Aorta (tissue), 5 donors: ENCODE results near the gene CAPN9. TPM values are rescaled to one million over a fixed set of nuclear protein-coding genes. Genes with fewer than 3 reads are reported as not detected.

ENCODE experiments used
- ATAC-seq: fragments of 200-7000 bp; cut with Tn5 transposase; one replicate; pipeline ENCODE4 v1.9.1; 2022; ENCODE audit warnings: moderate library complexity; ENCODE audit not compliant: low FRiP score
- DNase-seq, 2 donors: peaks; one replicate each; pipeline ENCODE4 v3.0.0-alpha.2; 2020
- H3K27ac ChIP-seq, 2 donors: one replicate each; pipeline ENCODE4 v1.5.1; 2013; ENCODE audit warnings: low read length in 2 of 2, mild to moderate bottlenecking in 2 of 2, moderate library complexity in 2 of 2, control low read depth in 1 of 2, inconsistent platforms in 1 of 2, low read depth in 1 of 2
- H3K27me3 ChIP-seq, 2 donors: one replicate each; pipeline ENCODE4 v1.6.1; 2013; ENCODE audit warnings: control low read depth in 1 of 2, low read length in 1 of 2, mild to moderate bottlenecking in 1 of 2, moderate library complexity in 1 of 2; ENCODE audit not compliant: insufficient read depth in 2 of 2, control insufficient read depth in 1 of 2
- H3K36me3 ChIP-seq, 2 donors: one replicate each; pipeline ENCODE4 v1.6.1; 2013; ENCODE audit warnings: control low read depth in 1 of 2, low read length in 1 of 2, mild to moderate bottlenecking in 1 of 2; ENCODE audit not compliant: insufficient read depth in 2 of 2, control insufficient read depth in 1 of 2
- H3K4me1 ChIP-seq, 2 donors: one replicate each; pipeline ENCODE4 v1.6.1; 2013; ENCODE audit warnings: low read length in 2 of 2, control low read depth in 1 of 2, mild to moderate bottlenecking in 1 of 2, moderate library complexity in 1 of 2; ENCODE audit not compliant: insufficient read depth in 2 of 2, control insufficient read depth in 1 of 2
- H3K4me3 ChIP-seq, 2 donors: one replicate each; pipeline ENCODE4 v1.5.1; 2013; ENCODE audit warnings: low read length in 2 of 2, control low read depth in 1 of 2, mild to moderate bottlenecking in 1 of 2
- H3K9me3 ChIP-seq: one replicate; pipeline ENCODE4 v1.6.1; 2013; ENCODE audit warnings: mild to moderate bottlenecking, low read length; ENCODE audit not compliant: control insufficient read depth
- WGBS, 2 donors: extraction: QIAGEN DNeasy Blood & Tissue Kit; methylation state at CpG; one replicate each; pipeline ENCODE4 v1.1.7; 2013; 5-methylcytosine and 5-hydroxymethylcytosine counted together
- intact Hi-C, 2 donors: fragments of 100-400 bp; cut with DNase I; formaldehyde crosslinking; loops; one replicate each; pipeline versions ENCODE4 v1.14.2 to v1.15.0; 2022
- polyA plus RNA-seq, 2 donors: library from polyadenylated mRNA; stranded (reverse); fragments of 200-250 nt; gene quantifications; one replicate each; pipeline ENCODE4 v1.2.3, GENCODE V29; 2013
- total RNA-seq, 2 donors: library from RNA; stranded (reverse); fragmentation: NEBNext Ultra II Directional; extraction: Animal tissue kit (Norgen Biotek cat#: 25700); gene quantifications; one replicate each; pipeline ENCODE4 v1.2.1, GENCODE V29; 2021
- donor health status: healthy with polysubstance abuse.
- donor health status: Bipolar disorder and iron deficiency.
- donor health status: DM: no; HTN: no; CAD: no.
- donor health status: DM: no; HTN: no; CAD: no.
- donor health status: DM: yes; HTN: yes; CAD: no.

The CAPN9 gene
- total and polyA plus RNA-seq, 4 donors: 0.46 to 6.0 TPM; not detected in 2

- H3K36me3 ChIP-seq: no peaks in the 10 kb centered on the region
- no peak for DNase-seq
- H3K27me3 ChIP-seq: no peaks in the 10 kb centered on the region
- no peak for ATAC-seq
- H3K4me3 ChIP-seq: no peak overlapping the region
- 96% methylated on average over 12 of the region's 12 CpGs for WGBS, 2 donors
- H3K27ac ChIP-seq: no peak overlapping the region
- H3K4me1 ChIP-seq: no peaks in the 10 kb centered on the region
- H3K9me3 ChIP-seq: no peaks in the 10 kb centered on the region
- intact Hi-C loops: no loop called here
Measured at GRCh38 chr1:230739564-230740290, 7.5 kb upstream of the CAPN9 start.

GRCh38 chr1:230743899-230744298 is 3.3 kb upstream of the CAPN9 start:
- Histone ChIP-seq H3K4me1 (no peaks in the 10 kb centered on the region), H3K9me3 (no peaks in the 10 kb centered on the region), H3K27ac (no peak overlapping the region), H3K4me3 (no peak overlapping the region), H3K36me3 (no peaks in the 10 kb centered on the region), H3K27me3 (no peaks in the 10 kb centered on the region)
- WGBS, 2 donors: 29 to 31% methylated on average over 2 of the region's 2 CpGs
- intact Hi-C loops: no loop called here
- no peak for DNase-seq
- no peak for ATAC-seq

- DNase-seq (no peak), ATAC-seq (no peak)
- H3K27ac ChIP-seq: no peak overlapping the region
- H3K4me1 ChIP-seq: no peaks in the 10 kb centered on the region
- H3K9me3 ChIP-seq: no peaks in the 10 kb centered on the region
- intact Hi-C loops: no loop called here
- WGBS, 2 donors: 74 to 80% methylated on average over 5 of the region's 5 CpGs
- H3K27me3 ChIP-seq: no peaks in the 10 kb centered on the region
- no peaks in the 10 kb centered on the region for H3K36me3 ChIP-seq
- no peak overlapping the region for H3K4me3 ChIP-seq
Measured at GRCh38 chr1:230744382-230744781, 2.8 kb upstream of the CAPN9 start.

- DNase-seq: no peak
- no peaks in the 10 kb centered on the region for H3K4me1 ChIP-seq
- intact Hi-C loops: no loop called here
- no peak for ATAC-seq
- H3K9me3 ChIP-seq: no peaks in the 10 kb centered on the region
- H3K4me3 ChIP-seq: no peak overlapping the region
- no peaks in the 10 kb centered on the region for H3K27me3 ChIP-seq
- no peak overlapping the region for H3K27ac ChIP-seq
- WGBS, 2 donors: 92% methylated on average over 3 of the region's 3 CpGs
- no peaks in the 10 kb centered on the region for H3K36me3 ChIP-seq
Measured at GRCh38 chr1:230745071-230745470, 2.1 kb upstream of the CAPN9 start.

- WGBS, 2 donors: 93 to 95% methylated on average over 4 of the region's 4 CpGs
- intact Hi-C loops: no loop called here
- no peak for ATAC-seq
Measured at GRCh38 chr1:230746617-230747016, 571 bp upstream of the CAPN9 start.

GRCh38 chr1:230747890-230748800 is 957 bp downstream of the CAPN9 start:
- H3K36me3 ChIP-seq: no peaks in the 10 kb centered on the region
- H3K4me1 ChIP-seq: no peaks in the 10 kb centered on the region
- ATAC-seq (no peak), DNase-seq (no peak)
- no peaks in the 10 kb centered on the region for H3K27me3 ChIP-seq
- 84% methylated on average over 16 of the region's 16 CpGs for WGBS, 2 donors
- H3K4me3 ChIP-seq: no peak overlapping the region
- intact Hi-C loops: no loop called here
- H3K9me3 ChIP-seq: no peaks in the 10 kb centered on the region
- H3K27ac ChIP-seq: no peak overlapping the region

More at GRCh38 chr1:230746617-230747016, 571 bp upstream of the CAPN9 start:
- no peak overlapping the region for H3K4me3 ChIP-seq
- no peaks in the 10 kb centered on the region for H3K4me1 ChIP-seq
- H3K27me3 ChIP-seq: no peaks in the 10 kb centered on the region
- no peak overlapping the region for H3K27ac ChIP-seq
- H3K9me3 ChIP-seq: no peaks in the 10 kb centered on the region
- no peaks in the 10 kb centered on the region for H3K36me3 ChIP-seq
- DNase-seq: no peak

- no peak overlapping the region for H3K4me3 ChIP-seq
- ATAC-seq (no peak), DNase-seq (peak in 1 of 2 donors; percentile 53)
- no peaks in the 10 kb centered on the region for H3K27me3 ChIP-seq
- H3K9me3 ChIP-seq: no peaks in the 10 kb centered on the region
- no peaks in the 10 kb centered on the region for H3K36me3 ChIP-seq
- WGBS, 2 donors: 74 to 79% methylated on average over 12 of the region's 12 CpGs
- H3K27ac ChIP-seq: no peak overlapping the region
- intact Hi-C loops: no loop called here
- H3K4me1 ChIP-seq: no peaks in the 10 kb centered on the region
Measured at GRCh38 chr1:230749150-230749549, 2.0 kb downstream of the CAPN9 start.

GRCh38 chr1:230749635-230750034 is 2.4 kb downstream of the CAPN9 start:
- H3K36me3 ChIP-seq: no peaks in the 10 kb centered on the region
- H3K27me3 ChIP-seq: no peaks in the 10 kb centered on the region
- no peaks in the 10 kb centered on the region for H3K4me1 ChIP-seq
- DNase-seq: no peak
- intact Hi-C loops: no loop called here
- no peak for ATAC-seq
- 87 to 94% methylated on average over 3 of the region's 3 CpGs for WGBS, 2 donors
- H3K4me3 ChIP-seq: no peak overlapping the region
- no peaks in the 10 kb centered on the region for H3K9me3 ChIP-seq
- no peak overlapping the region for H3K27ac ChIP-seq

- Histone ChIP-seq H3K9me3 (no peaks in the 10 kb centered on the region), H3K4me3 (no peak overlapping the region), H3K27me3 (no peaks in the 10 kb centered on the region), H3K27ac (no peak overlapping the region), H3K36me3 (no peaks in the 10 kb centered on the region), H3K4me1 (no peaks in the 10 kb centered on the region)
- intact Hi-C loops: no loop called here
- no peak for ATAC-seq
- DNase-seq: no peak
- 81 to 84% methylated on average over 5 of the region's 5 CpGs for WGBS, 2 donors
Measured at GRCh38 chr1:230750576-230750975, 3.4 kb downstream of the CAPN9 start.
